Right lobe of liver (tissue), 6 donors: ENCODE data around the gene SLC29A1. TPM values are rescaled to one million over a fixed set of nuclear protein-coding genes. Genes with fewer than 3 reads are reported as not detected.

Source experiments
- ATAC-seq, 4 donors: fragments of 200-7000 bp; cut with Tn5 transposase; one replicate each; pipeline ENCODE4 v1.9.1; 2020; ENCODE audit warnings: mild to moderate bottlenecking in 4 of 4, moderate library complexity in 4 of 4
- DNase-seq, 3 donors: peaks; one replicate each; pipeline ENCODE4 v3.0.0-alpha.2; 2020
- H3K27ac ChIP-seq, 3 donors: fragments of 200-600 bp; one replicate each; pipeline ENCODE4 v1.8.0; 2022
- H3K27me3 ChIP-seq, 2 donors: fragments of 200-600 bp; one replicate each; pipeline ENCODE4 v1.8.0; 2022
- H3K36me3 ChIP-seq, 4 donors: fragments of 200-600 bp; sonication (generic) in 1 of 4; one replicate each; pipeline versions ENCODE4 v1.5.1 to v1.8.0; 2017 to 2022; ENCODE audit warnings: control low read depth in 1 of 4
- H3K4me1 ChIP-seq, 4 donors: fragments of 200-600 bp; sonication (generic) in 1 of 4; one replicate each; pipeline versions ENCODE4 v1.5.1 to v1.8.0; 2017 to 2022; ENCODE audit warnings: control low read depth in 1 of 4
- H3K4me3 ChIP-seq, 3 donors: fragments of 200-600 bp; one replicate each; pipeline ENCODE4 v1.8.0; 2022
- H3K9me3 ChIP-seq, 4 donors: fragments of 200-600 bp; sonication (generic) in 1 of 4; one replicate each; pipeline versions ENCODE4 v1.5.1 to v1.8.0; 2017 to 2022; ENCODE audit warnings: control low read depth in 1 of 4
- POLR2A ChIP-seq: fragments of 450-650 bp; IDR thresholded peaks from one replicate; pipeline ENCODE4 v1.6.1; 2017; ENCODE audit warnings: antibody characterized with exemption, mild to moderate bottlenecking
- WGBS: methylation state at CpG from one replicate; pipeline ENCODE4 v1.1.6; 2018; ENCODE audit warnings: low coverage, low lambda C conversion rate; ENCODE audit not compliant: insufficient coverage; ENCODE audit errors: missing lambda C conversion rate; 5-methylcytosine and 5-hydroxymethylcytosine counted together
- intact Hi-C, 2 donors: fragments of 100-400 bp; cut with DNase I; formaldehyde crosslinking; loops; one replicate each; pipeline versions ENCODE4 v1.11.2 to v1.14.1; 2022
- total RNA-seq, 6 experiments: library from RNA; depleted of rRNA in 2 of 6; stranded (reverse); fragments of >200 nt in 2 of 6; fragmentation: NEBNext Ultra II Directional in 3 of 6; extraction: Animal tissue kit (Norgen Biotek cat#: 25700) in 3 of 6; gene quantifications; one replicate each; pipeline versions ENCODE4 v1.1.0 to v1.2.4, GENCODE V29; 2016 to 2023
- TF ChIP-seq, protein P1 (sequence below), 4 donors: fragments of 200-600 bp in 3 of 4; fragments of 450-650 bp in 1 of 4; IDR thresholded peaks; one replicate each; pipeline versions ENCODE4 v1.5.1 to v1.8.0; 2016 to 2022; ENCODE audit warnings: antibody characterized with exemption in 4 of 4, mild to moderate bottlenecking in 2 of 4
- donor health status: DM: no; HTN: yes; CAD: no.
- donor health status: DM: no; HTN: no; CAD: no.
- donor health status: DM: no; HTN: no; CAD: no.
- donor health status: DM: no; HTN: yes; CAD: no.
- donor health status: DM: no; HTN: yes; CAD: no.

The SLC29A1 gene
- total RNA-seq, 6 experiments from 2014 or later = 27.4 to 51.3 (median 31.4) TPM

DNA sequence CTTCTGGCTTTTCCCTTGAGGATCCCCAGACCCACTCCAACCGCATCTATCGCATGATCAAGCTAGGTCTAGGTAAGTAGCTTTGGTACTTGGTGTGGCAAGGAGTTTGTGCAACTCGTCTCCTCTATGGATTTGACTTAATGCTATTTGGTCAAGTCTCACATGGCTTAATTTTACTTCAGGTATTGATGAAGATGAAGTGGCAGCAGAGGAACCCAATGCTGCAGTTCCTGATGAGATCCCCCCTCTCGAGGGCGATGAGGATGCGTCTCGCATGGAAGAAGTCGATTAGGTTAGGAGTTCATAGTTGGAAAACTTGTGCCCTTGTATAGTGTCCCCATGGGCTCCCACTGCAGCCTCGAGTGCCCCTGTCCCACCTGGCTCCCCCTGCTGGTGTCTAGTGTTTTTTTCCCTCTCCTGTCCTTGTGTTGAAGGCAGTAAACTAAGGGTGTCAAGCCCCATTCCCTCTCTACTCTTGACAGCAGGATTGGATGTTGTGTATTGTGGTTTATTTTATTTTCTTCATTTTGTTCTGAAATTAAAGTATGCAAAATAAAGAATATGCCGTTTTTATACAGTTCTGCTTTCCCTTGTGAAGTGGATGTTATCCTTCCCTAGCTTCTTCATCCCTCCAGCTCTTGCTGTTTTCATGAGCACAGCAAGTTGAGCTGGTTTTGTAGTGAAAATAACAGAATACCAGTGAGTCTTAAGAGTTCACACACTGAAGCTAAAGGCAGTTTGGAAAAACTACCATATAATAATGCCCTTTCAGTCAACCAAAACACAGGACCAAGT lies 30.1 kb downstream of the SLC29A1 start:
- WGBS = 23% methylated on average over 4 of the region's 10 CpGs
- peaks cover 14 to 69% (median 49%) of the 10 kb centered on the region in 4 donors for H3K36me3 ChIP-seq
- peak in 2 of 3 donors; percentile 32 to 52 for DNase-seq
- TF ChIP-seq, protein P1, sequence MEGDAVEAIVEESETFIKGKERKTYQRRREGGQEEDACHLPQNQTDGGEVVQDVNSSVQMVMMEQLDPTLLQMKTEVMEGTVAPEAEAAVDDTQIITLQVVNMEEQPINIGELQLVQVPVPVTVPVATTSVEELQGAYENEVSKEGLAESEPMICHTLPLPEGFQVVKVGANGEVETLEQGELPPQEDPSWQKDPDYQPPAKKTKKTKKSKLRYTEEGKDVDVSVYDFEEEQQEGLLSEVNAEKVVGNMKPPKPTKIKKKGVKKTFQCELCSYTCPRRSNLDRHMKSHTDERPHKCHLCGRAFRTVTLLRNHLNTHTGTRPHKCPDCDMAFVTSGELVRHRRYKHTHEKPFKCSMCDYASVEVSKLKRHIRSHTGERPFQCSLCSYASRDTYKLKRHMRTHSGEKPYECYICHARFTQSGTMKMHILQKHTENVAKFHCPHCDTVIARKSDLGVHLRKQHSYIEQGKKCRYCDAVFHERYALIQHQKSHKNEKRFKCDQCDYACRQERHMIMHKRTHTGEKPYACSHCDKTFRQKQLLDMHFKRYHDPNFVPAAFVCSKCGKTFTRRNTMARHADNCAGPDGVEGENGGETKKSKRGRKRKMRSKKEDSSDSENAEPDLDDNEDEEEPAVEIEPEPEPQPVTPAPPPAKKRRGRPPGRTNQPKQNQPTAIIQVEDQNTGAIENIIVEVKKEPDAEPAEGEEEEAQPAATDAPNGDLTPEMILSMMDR (IDR thresholded peaks at IDR 0.05) = peak; percentile 33 to 49 (median 42)
- TF ChIP-seq POLR2A = no peak
- H3K4me3 ChIP-seq = no peak overlapping the region
- H3K27ac ChIP-seq = no peak overlapping the region
- H3K27me3 ChIP-seq = no peaks in the 10 kb centered on the region
- ATAC-seq = peak in 2 of 4 donors; percentile 7 to 17
- intact Hi-C loops = no loop called here
- H3K9me3 ChIP-seq = no peaks in the 10 kb centered on the region
- H3K4me1 ChIP-seq = peaks cover 0 to 45% (median 0%) of the 10 kb centered on the region in 4 donors

DNA sequence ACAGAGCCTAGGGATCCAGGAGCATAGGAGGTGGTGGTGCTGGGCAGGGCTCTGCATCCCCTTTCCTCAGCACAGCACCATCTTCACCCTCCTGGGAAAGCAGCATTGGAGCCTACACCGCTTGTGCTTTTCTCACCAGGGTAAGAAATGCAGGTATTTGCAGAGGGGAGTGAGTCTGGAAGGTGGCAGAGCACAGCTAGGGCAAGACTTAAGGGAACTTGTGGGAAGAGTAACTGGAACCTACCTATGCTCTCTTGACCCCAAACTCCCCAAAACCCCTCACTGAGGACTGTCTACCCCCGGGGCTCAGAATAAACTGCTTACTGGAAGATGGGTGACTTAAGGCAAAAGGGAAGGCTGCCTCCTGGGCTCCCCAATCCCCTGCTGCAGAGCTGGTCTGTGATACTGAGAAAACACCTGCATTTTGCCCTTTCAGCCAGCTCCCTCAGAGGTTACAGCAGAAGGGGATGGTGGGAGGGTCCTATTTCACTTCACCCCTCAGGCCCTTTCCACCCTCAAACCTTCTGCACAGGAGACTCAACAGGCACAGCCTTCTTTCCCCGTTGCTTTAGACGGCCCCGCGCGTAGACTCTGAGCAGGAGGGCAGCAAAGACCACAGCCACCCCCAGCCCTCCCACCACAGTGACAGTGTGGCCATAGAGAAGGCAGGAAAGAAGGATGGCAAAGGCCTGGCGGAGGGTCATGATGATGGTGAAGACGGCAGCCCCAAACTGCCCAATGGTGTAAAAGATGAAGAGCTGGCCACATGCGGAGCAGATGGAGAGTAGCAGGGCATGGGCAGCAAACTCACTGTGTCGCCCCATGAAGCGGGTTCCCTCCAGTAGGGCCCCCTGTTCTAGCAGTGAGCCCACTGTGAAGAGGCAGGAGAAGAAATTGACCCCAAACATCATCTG lies 31.1 kb downstream of the SLC29A1 start:
- Histone ChIP-seq H3K4me1 (peaks cover 0 to 36% (median 0%) of the 10 kb centered on the region in 4 donors), H3K4me3 (no peak overlapping the region), H3K27ac (no peak overlapping the region), H3K9me3 (no peaks in the 10 kb centered on the region), H3K36me3 (peaks cover 13 to 61% (median 42%) of the 10 kb centered on the region in 4 donors), H3K27me3 (no peaks in the 10 kb centered on the region)
- no peak for ATAC-seq
- DNase-seq = peak in 1 of 3 donors; percentile 40
- TF ChIP-seq, protein P1 (IDR thresholded peaks at IDR 0.05) = no peak
- no peak for TF ChIP-seq POLR2A
- 71% methylated on average over 10 of the region's 12 CpGs for WGBS
- intact Hi-C loops = no loop called here

DNA sequence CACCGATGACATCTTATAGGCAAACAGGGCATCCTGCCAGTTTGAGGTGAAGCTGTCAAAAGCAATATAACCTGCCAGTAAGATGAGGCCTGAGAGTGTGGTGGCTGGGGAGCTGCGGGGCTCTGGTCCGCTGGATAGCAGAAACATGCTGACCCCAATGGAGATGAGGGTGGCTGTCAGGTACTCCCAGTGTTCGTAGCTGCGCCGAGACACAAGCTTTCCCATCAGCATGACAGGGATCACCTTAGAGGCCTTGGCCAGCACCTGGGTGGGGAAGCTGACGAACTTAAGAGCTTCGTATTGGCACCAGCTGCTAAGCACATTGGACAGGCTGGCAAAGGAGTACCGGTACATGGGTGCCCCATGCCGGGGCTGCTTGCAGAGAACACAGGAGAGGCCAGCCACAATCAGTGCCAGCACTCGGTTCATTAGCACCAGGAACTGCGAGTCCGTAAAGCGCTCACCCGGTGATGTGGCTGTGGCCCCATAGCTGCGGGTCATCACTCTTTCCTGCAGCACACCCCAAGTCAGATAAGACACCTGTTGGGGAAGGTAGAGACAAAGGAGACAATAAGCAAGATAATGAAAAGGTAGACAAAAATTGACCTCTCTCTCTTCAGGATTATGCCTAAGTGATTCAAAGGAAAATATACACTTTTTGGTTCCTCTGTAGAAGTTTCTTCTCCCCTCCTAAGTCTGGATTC lies 31.9 kb downstream of the SLC29A1 start:
- H3K9me3 ChIP-seq = no peaks in the 10 kb centered on the region
- ATAC-seq (peak in 1 of 4 donors; percentile 2), DNase-seq (peak; percentile 24 to 56 (median 48))
- intact Hi-C loops = no loop called here
- H3K36me3 ChIP-seq = peaks cover 10 to 61% (median 35%) of the 10 kb centered on the region in 4 donors
- no peaks in the 10 kb centered on the region for H3K27me3 ChIP-seq
- H3K4me1 ChIP-seq = peaks cover 0 to 28% (median 0%) of the 10 kb centered on the region in 4 donors
- H3K4me3 ChIP-seq = no peak overlapping the region
- peak overlapping the region in 1 of 3 donors; percentile 89 for H3K27ac ChIP-seq
- no peak for TF ChIP-seq POLR2A
- TF ChIP-seq, protein P1 (IDR thresholded peaks at IDR 0.05) = no peak
- 42% methylated on average over 10 of the region's 16 CpGs for WGBS
